Measurements from ENCODE around the gene FXN. TPM values are rescaled to one million over a fixed set of nuclear protein-coding genes. Genes with fewer than 3 reads are reported as not detected.

FXN gene
- total RNA-seq, 2 experiments from 2014 or later: 12.2 to 12.9 TPM

DNA sequence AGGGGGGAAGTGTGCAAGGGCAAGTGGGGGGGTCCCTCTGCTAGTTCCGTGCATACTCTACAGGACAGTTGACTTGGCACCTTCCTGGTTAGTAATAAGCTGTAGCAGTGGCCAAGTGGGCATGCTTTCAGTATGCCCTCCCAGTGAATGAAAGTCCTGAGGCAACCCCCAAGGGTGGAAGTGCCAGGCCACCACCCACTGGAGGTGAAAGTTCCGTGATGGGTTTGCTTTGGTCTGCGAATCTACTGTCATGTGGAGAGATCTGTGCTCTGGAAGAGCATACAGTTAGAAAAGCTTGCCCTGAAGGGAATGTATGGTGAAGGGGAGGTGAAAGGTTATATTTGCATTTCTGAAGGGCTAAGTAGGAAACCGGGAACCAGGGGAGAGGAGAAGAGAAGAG is 10.3 kb downstream of the FXN start:
- DNase-seq (no peak), ATAC-seq (ENCODE audit: poor library complexity) (no peak)
- Histone ChIP-seq H3K4me1 (ENCODE audit: insufficient read depth, low read length) (peaks cover 4% of the 10 kb centered on the region), H3K36me3 (ENCODE audit: insufficient read depth, low read length) (peaks cover 36% of the 10 kb centered on the region), H3K27me3 (ENCODE audit: control insufficient read depth in 1 of 2, insufficient read depth in 2 of 2, low read length in 2 of 2) (no peaks in the 10 kb centered on the region), H3K27ac (ENCODE audit: low read depth in 1 of 2, low read length in 2 of 2) (no peak overlapping the region), H3K9me3 (ENCODE audit: control insufficient read depth in 1 of 2, insufficient read depth in 1 of 2, low read length in 2 of 2) (no peaks in the 10 kb centered on the region), H3K4me3 (ENCODE audit: low read length) (no peak overlapping the region)
- no peak for TF ChIP-seq CTCF (IDR thresholded peaks at IDR 0.05)
- Mint-ChIP-seq H3K4me1 (ENCODE audit: low read depth) (peaks cover 42% of the 10 kb centered on the region), H3K27ac (no peak overlapping the region), H3K9me3 (no peaks in the 10 kb centered on the region), H3K36me3 (ENCODE audit: low read depth) (peaks cover 71% of the 10 kb centered on the region), H3K4me3 (no peak overlapping the region), H3K27me3 (no peaks in the 10 kb centered on the region)
- CTCF ChIA-PET: no interaction called here
- POLR2A ChIA-PET: no interaction called here
- intact Hi-C loops (cut with DNase I, micrococcal nuclease): no loop called here

- no peak for TF ChIP-seq CTCF (IDR thresholded peaks at IDR 0.05)
- ChIA-PET CTCF (interaction anchor here (1.3 kb wide), 1 partner anchor 11 kb away, joined by 4 read pairs; the partner anchor contains the start of gene FXN), POLR2A (interaction anchor here (1.2 kb wide), 1 partner anchor 10 kb away, joined by 3 read pairs; no protein-coding TSS in a partner anchor)
- Mint-ChIP-seq H3K27me3 (no peaks in the 10 kb centered on the region), H3K36me3 (ENCODE audit: low read depth) (peaks cover 66% of the 10 kb centered on the region), H3K4me1 (ENCODE audit: low read depth) (peaks cover 34% of the 10 kb centered on the region), H3K27ac (no peak overlapping the region), H3K9me3 (no peaks in the 10 kb centered on the region), H3K4me3 (no peak overlapping the region)
- DNase-seq (no peak), ATAC-seq (ENCODE audit: poor library complexity) (no peak)
- H3K27me3 ChIP-seq (ENCODE audit: control insufficient read depth in 1 of 2, insufficient read depth in 2 of 2, low read length in 2 of 2): no peaks in the 10 kb centered on the region
- no peaks in the 10 kb centered on the region for H3K9me3 ChIP-seq (ENCODE audit: control insufficient read depth in 1 of 2, insufficient read depth in 1 of 2, low read length in 2 of 2)
- H3K36me3 ChIP-seq (ENCODE audit: insufficient read depth, low read length): peaks cover 36% of the 10 kb centered on the region
- intact Hi-C loops (cut with DNase I, micrococcal nuclease): no loop called here
- no peak overlapping the region for H3K4me3 ChIP-seq (ENCODE audit: low read length)
- H3K27ac ChIP-seq (ENCODE audit: low read depth in 1 of 2, low read length in 2 of 2): no peak overlapping the region
- peaks cover 4% of the 10 kb centered on the region for H3K4me1 ChIP-seq (ENCODE audit: insufficient read depth, low read length)
Observed at GRCh38 chr9:69046723-69047122, 11.2 kb downstream of the FXN start.

DNA sequence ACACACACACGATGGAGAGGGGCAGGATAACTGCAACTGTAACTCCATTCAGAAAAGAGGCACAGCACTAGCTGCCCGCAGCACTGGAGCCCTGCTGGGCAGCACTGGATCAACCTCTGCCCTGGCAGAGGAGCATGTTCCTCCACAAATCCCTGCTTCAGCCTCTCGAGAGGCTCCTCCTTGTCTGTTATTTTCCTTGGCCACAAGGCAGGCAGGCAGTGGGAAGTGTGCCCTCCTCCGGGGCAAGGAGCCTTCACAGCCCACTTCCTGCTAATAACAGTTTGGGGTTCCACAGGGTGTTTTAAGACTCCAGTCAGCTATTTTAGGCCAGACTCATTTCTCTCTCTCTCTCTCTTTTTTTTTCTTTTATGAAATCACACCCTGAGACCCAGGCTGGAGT is 11.8 kb downstream of the FXN start:
- TF ChIP-seq CTCF (IDR thresholded peaks at IDR 0.05): no peak
- Histone ChIP-seq H3K4me3 (ENCODE audit: low read length) (no peak overlapping the region), H3K27ac (ENCODE audit: low read depth in 1 of 2, low read length in 2 of 2) (no peak overlapping the region), H3K27me3 (ENCODE audit: control insufficient read depth in 1 of 2, insufficient read depth in 2 of 2, low read length in 2 of 2) (no peaks in the 10 kb centered on the region), H3K4me1 (ENCODE audit: insufficient read depth, low read length) (peaks cover 4% of the 10 kb centered on the region), H3K36me3 (ENCODE audit: insufficient read depth, low read length) (peaks cover 36% of the 10 kb centered on the region), H3K9me3 (ENCODE audit: control insufficient read depth in 1 of 2, insufficient read depth in 1 of 2, low read length in 2 of 2) (no peaks in the 10 kb centered on the region)
- ChIA-PET CTCF (interaction anchor here (1.3 kb wide), 1 partner anchor 12 kb away, joined by 4 read pairs; the partner anchor contains the start of gene FXN), POLR2A (interaction anchor here (1.2 kb wide), 1 partner anchor 11 kb away, joined by 3 read pairs; no protein-coding TSS in a partner anchor)
- Mint-ChIP-seq H3K36me3 (ENCODE audit: low read depth) (peaks cover 64% of the 10 kb centered on the region), H3K27me3 (no peaks in the 10 kb centered on the region), H3K4me3 (no peak overlapping the region), H3K27ac (no peak overlapping the region), H3K9me3 (no peaks in the 10 kb centered on the region), H3K4me1 (ENCODE audit: low read depth) (peaks cover 32% of the 10 kb centered on the region)
- intact Hi-C loops (cut with DNase I, micrococcal nuclease): no loop called here
- DNase-seq: no peak
- no peak for ATAC-seq (ENCODE audit: poor library complexity)

Measured in CD4-positive, alpha-beta T cell (primary cell).